Natural killer cell treated with Interleukin-12 subunit alpha and Interleukin-12 subunit beta and Interleukin-15 and Interleukin-18, amount 100 ng/mL, for 72 hours (primary cell): ENCODE results near the gene SERBP1. TPM values are rescaled to one million over a fixed set of nuclear protein-coding genes. Genes with fewer than 3 reads are reported as not detected.

ENCODE experiments used
- ATAC-seq, 2 donors: fragments of 150-1000 bp; cut with Tn5 transposase in 1 of 2; sonication (Bioruptor Pico), chemical (Tn5 transposase) in 1 of 2; 2 replicates each; pipeline ENCODE4 v1.10.0; 2021
- DNase-seq: peaks from one replicate; pipeline ENCODE4 v3.0.0; 2022; ENCODE audit warnings: low spot score
- H3K27ac Mint-ChIP-seq, 2 donors: 1 replicate in 1 of 2; 2 replicates in 1 of 2; pipeline ENCODE4 v1.8.0; 2022; ENCODE audit warnings: mixed read lengths in 2 of 2, mild to moderate bottlenecking in 1 of 2, moderate library complexity in 1 of 2
- H3K27me3 Mint-ChIP-seq, 2 donors: 1 replicate in 1 of 2; 2 replicates in 1 of 2; pipeline ENCODE4 v1.8.0; 2022; ENCODE audit warnings: mixed read lengths in 2 of 2
- H3K36me3 Mint-ChIP-seq: one replicate; pipeline ENCODE4 v1.8.0; 2022; ENCODE audit warnings: mixed read lengths
- H3K4me1 Mint-ChIP-seq, 2 donors: 1 replicate in 1 of 2; 2 replicates in 1 of 2; pipeline ENCODE4 v1.8.0; 2022; ENCODE audit warnings: low read depth in 2 of 2, mixed read lengths in 2 of 2, mild to moderate bottlenecking in 1 of 2
- H3K4me3 Mint-ChIP-seq: one replicate; pipeline ENCODE4 v1.8.0; 2022; ENCODE audit warnings: mixed read lengths
- H3K9me3 Mint-ChIP-seq: 2 replicates; pipeline ENCODE4 v1.8.0; 2022; ENCODE audit warnings: mixed read lengths
- total RNA-seq, 2 donors: library from RNA; stranded (reverse); gene quantifications; one replicate each; pipeline ENCODE4 v1.2.3, GENCODE V29; 2022

The SERBP1 gene
- total RNA-seq = 100 to 1,000 TPM; 319 to 328 TPM

- Mint-ChIP-seq H3K27ac (peak within 1 kb of the TSS; percentile 99 to 100), H3K27me3 (no peaks in the 10 kb centered on the region), H3K4me1 (peaks cover 37 to 48% of the 10 kb centered on the region in 2 donors), H3K9me3 (no peaks in the 10 kb centered on the region), H3K4me3 (peak within 1 kb of the TSS; percentile 93), H3K36me3 (peaks cover 39% of the 10 kb centered on the region)
- DNase-seq (peak; percentile 96), ATAC-seq (peak; percentile 95 to 97)
Measured at GRCh38 chr1:67430358-67431155, at the start of gene SERBP1. TSS of gene SERBP1 (minus strand) at chr1:67430402. CDS start at chr1:67430300, 102 bp downstream.

GRCh38 chr1:67479146-67479891 is 49.1 kb upstream of the SERBP1 start:
- Mint-ChIP-seq H3K27me3 (no peaks in the 10 kb centered on the region), H3K4me1 (peaks cover 3 to 5% of the 10 kb centered on the region in 2 donors), H3K4me3 (no peak overlapping the region), H3K9me3 (no peaks in the 10 kb centered on the region), H3K27ac (no peak overlapping the region), H3K36me3 (no peaks in the 10 kb centered on the region)
- ATAC-seq (no peak), DNase-seq (no peak)

DNA sequence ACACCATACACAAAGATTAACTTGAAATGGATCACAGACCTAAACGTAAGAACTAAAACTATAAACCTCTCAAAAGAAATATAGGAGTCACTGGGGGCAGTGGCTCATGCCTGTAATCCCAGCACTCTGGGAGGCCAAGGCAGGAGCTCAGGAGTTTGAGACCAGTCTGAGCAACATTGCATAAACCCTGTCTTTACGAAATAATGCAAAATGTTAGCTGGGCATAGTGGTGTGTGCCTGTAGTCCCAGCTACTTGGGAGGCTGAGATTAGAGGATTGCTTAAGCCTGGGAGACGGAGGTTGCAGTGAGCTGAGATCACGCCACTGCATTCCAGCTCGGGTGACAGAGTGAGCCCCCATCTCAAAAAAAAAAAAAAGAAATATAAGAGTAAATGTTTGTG is 46.7 kb upstream of the SERBP1 start:
- no peak overlapping the region for H3K4me3 Mint-ChIP-seq
- ATAC-seq (no peak), DNase-seq (no peak)
- no peaks in the 10 kb centered on the region for H3K27me3 Mint-ChIP-seq
- no peak overlapping the region for H3K27ac Mint-ChIP-seq
- H3K4me1 Mint-ChIP-seq = peaks cover 3 to 5% of the 10 kb centered on the region in 2 donors
- no peaks in the 10 kb centered on the region for H3K36me3 Mint-ChIP-seq
- no peaks in the 10 kb centered on the region for H3K9me3 Mint-ChIP-seq

- Mint-ChIP-seq H3K36me3 (no peaks in the 10 kb centered on the region), H3K9me3 (no peaks in the 10 kb centered on the region), H3K4me3 (no peak overlapping the region), H3K4me1 (peaks cover 3 to 5% of the 10 kb centered on the region in 2 donors), H3K27ac (no peak overlapping the region), H3K27me3 (no peaks in the 10 kb centered on the region)
- DNase-seq = no peak
- ATAC-seq = no peak
Measured at GRCh38 chr1:67476006-67476482, 45.8 kb upstream of the SERBP1 start.

DNA sequence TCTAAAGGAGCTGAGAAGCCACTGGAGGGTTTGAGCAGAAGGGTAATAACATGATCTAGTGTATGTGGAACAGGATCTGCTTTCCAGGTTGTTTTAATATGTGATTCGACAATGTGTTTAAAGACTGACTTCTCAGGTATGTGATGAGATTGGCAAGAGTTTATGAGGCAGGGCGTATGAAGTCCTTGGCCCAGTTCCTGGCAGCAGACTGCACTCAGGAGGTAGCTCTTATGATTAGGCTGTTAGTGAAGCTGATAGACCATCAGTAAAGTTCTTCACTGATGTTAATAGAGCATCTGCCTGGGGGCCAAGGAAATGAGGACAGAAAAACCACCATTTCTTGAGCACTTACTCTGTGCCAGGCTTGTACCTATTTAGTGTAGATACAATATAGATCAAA is 41.9 kb upstream of the SERBP1 start:
- H3K4me3 Mint-ChIP-seq = no peak overlapping the region
- H3K9me3 Mint-ChIP-seq = no peaks in the 10 kb centered on the region
- H3K27ac Mint-ChIP-seq = no peak overlapping the region
- ATAC-seq (no peak), DNase-seq (no peak)
- H3K36me3 Mint-ChIP-seq = no peaks in the 10 kb centered on the region
- H3K4me1 Mint-ChIP-seq = no peaks in the 10 kb centered on the region
- H3K27me3 Mint-ChIP-seq = no peaks in the 10 kb centered on the region

GRCh38 chr1:67469431-67469830 is 39.2 kb upstream of the SERBP1 start:
- Mint-ChIP-seq H3K9me3 (no peaks in the 10 kb centered on the region), H3K27ac (no peak overlapping the region), H3K27me3 (peaks cover 0 to 7% of the 10 kb centered on the region in 2 donors), H3K36me3 (no peaks in the 10 kb centered on the region), H3K4me1 (no peaks in the 10 kb centered on the region), H3K4me3 (no peak overlapping the region)
- DNase-seq (no peak), ATAC-seq (no peak)

- no peak overlapping the region for H3K4me3 Mint-ChIP-seq
- H3K9me3 Mint-ChIP-seq = no peaks in the 10 kb centered on the region
- no peaks in the 10 kb centered on the region for H3K4me1 Mint-ChIP-seq
- DNase-seq = no peak
- no peak overlapping the region for H3K27ac Mint-ChIP-seq
- H3K36me3 Mint-ChIP-seq = no peaks in the 10 kb centered on the region
- no peak for ATAC-seq
- H3K27me3 Mint-ChIP-seq = peaks cover 0 to 7% of the 10 kb centered on the region in 2 donors
Measured at GRCh38 chr1:67468066-67468718, 38.0 kb upstream of the SERBP1 start.

DNA sequence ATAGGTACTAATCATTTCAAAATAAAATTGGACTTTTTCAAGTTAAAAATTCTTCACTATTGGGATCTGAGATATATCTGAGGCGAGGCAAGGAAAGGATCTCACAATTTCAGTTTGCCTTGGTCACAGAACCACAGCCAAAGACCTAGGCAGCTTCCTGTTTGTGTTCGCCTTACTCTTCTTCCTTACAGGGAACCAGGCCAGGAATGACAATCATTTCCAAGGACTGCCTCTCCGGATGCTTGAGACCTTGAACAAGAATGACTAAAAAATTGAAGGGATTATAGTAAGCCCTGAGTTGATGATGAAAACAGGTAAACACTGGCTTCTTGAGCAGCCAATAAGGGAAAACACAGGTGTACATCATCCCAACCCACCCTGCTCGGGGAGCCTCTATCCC is 35.2 kb upstream of the SERBP1 start:
- Mint-ChIP-seq H3K4me3 (no peak overlapping the region), H3K4me1 (no peaks in the 10 kb centered on the region), H3K36me3 (no peaks in the 10 kb centered on the region), H3K27ac (no peak overlapping the region), H3K9me3 (no peaks in the 10 kb centered on the region), H3K27me3 (peaks cover 0 to 7% of the 10 kb centered on the region in 2 donors)
- no peak for ATAC-seq
- no peak for DNase-seq

DNA sequence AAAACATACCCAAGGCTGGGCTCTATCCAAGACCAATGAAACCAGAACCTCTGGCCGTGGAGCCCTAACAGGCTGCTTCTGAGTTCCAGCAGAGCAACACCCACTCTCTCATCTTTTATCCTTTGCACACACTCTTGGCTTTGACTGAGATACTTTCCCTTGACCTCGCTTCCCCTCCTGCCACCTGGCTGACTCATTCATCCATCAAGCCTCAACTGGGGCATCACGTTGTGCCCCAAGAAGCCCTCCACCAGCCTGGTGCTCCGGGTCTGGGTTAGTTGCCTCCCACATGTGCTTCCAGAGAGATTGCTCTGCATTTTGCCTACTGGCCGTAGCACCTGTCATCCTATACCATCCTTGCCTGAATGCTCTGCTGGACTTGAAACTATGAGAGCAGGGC is 34.5 kb upstream of the SERBP1 start:
- no peak overlapping the region for H3K4me3 Mint-ChIP-seq
- no peak overlapping the region for H3K27ac Mint-ChIP-seq
- no peaks in the 10 kb centered on the region for H3K9me3 Mint-ChIP-seq
- H3K27me3 Mint-ChIP-seq = peaks cover 0 to 7% of the 10 kb centered on the region in 2 donors
- no peaks in the 10 kb centered on the region for H3K4me1 Mint-ChIP-seq
- H3K36me3 Mint-ChIP-seq = no peaks in the 10 kb centered on the region
- DNase-seq = no peak
- ATAC-seq = no peak

- no peaks in the 10 kb centered on the region for H3K4me1 Mint-ChIP-seq
- no peak overlapping the region for H3K4me3 Mint-ChIP-seq
- no peak overlapping the region for H3K27ac Mint-ChIP-seq
- H3K9me3 Mint-ChIP-seq = no peaks in the 10 kb centered on the region
- ATAC-seq (no peak), DNase-seq (no peak)
- H3K36me3 Mint-ChIP-seq = no peaks in the 10 kb centered on the region
- peaks cover 0 to 7% of the 10 kb centered on the region in 2 donors for H3K27me3 Mint-ChIP-seq
Measured at GRCh38 chr1:67464058-67464457, 33.9 kb upstream of the SERBP1 start.

DNA sequence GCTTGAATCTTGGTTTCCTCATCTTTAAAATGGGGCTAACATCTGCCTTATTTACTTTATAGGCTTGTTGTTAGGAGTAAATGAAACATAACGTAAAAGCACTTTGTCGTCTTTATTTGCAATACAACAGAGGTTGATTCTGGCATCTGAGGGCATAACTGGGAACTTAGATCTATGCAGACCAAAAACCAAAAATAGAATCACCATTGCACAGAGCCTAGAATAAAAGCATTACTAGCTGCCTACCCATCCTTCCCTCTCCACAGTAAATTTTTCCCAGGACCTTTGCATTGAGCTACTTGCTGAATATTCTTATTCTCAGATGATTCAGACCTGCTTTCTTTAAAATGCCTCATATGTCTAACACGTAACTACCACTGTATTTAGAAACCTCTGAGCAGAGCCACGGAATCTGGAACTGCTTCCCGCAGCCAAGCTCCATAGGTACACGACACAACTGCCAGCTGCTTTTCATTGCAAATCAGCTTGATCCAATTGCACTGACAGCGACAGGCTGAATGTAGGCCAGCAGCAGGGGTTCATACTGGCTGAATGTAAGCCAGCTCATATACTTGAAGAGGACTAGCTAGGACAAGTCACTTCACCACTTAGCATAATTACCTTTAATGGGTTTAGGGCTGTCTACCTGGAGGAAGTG is 33.2 kb upstream of the SERBP1 start:
- Mint-ChIP-seq H3K4me1 (no peaks in the 10 kb centered on the region), H3K9me3 (no peaks in the 10 kb centered on the region), H3K36me3 (no peaks in the 10 kb centered on the region), H3K27me3 (peaks cover 0 to 7% of the 10 kb centered on the region in 2 donors), H3K27ac (no peak overlapping the region), H3K4me3 (no peak overlapping the region)
- no peak for ATAC-seq
- DNase-seq = no peak

DNA sequence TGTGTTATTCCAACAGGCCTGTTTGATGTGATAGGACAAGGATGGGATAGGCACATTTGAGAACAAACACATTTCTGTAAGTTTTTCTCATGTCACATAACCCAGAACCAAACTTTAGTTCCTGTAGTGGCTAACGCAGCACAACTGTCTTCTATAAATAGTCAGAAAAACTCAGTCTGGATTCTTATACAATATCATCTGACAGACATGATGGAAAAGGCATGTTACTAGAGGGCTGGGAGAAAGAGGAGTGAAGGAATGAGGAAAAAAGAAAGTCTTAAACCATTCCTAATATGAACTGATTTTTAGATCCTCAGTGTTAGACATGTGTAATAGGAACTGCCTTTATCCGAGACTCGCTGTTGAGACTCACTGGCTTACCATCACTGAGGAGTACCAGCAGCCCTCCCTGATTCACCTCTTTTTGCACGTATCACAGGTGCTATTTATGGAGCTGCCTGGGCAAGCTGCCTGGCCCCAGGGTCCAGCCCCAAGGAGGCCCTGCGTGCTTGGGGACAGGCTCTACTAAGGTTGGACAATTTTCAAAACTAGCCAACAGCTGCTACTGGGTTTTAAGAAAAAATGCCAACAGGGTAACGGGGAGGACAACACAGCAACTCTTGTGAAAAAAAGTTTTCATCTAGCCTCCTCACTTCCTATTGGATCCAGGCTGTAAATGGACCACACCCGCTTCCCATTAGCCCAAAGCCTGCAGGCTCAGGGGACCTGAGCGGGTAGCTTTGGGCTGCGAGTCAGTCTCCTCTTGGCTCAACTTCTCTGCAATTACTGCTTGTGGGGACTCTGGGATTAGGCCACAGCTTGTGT is 30.7 kb upstream of the SERBP1 start:
- Mint-ChIP-seq H3K4me3 (no peak overlapping the region), H3K4me1 (no peaks in the 10 kb centered on the region), H3K36me3 (no peaks in the 10 kb centered on the region), H3K9me3 (no peaks in the 10 kb centered on the region), H3K27me3 (peaks cover 0 to 3% of the 10 kb centered on the region in 2 donors), H3K27ac (no peak overlapping the region)
- ATAC-seq (no peak), DNase-seq (no peak)

GRCh38 chr1:67459068-67459467 is 28.9 kb upstream of the SERBP1 start:
- DNase-seq = no peak
- Mint-ChIP-seq H3K4me1 (no peaks in the 10 kb centered on the region), H3K36me3 (no peaks in the 10 kb centered on the region), H3K9me3 (no peaks in the 10 kb centered on the region), H3K27me3 (no peaks in the 10 kb centered on the region), H3K4me3 (no peak overlapping the region), H3K27ac (no peak overlapping the region)
- no peak for ATAC-seq
